Smooth muscle cell (in vitro differentiated cells): ENCODE data around the gene XBP1. TPM values are rescaled to one million over a fixed set of nuclear protein-coding genes. Genes with fewer than 3 reads are reported as not detected.

Experiments
- DNase-seq: peaks from one replicate; lab custom pipeline; 2025; ENCODE audit not compliant: unreplicated experiment; lab: John Stamatoyannopoulos, UW
- H2AFZ ChIP-seq: fragments of 200-600 bp; sonication (generic); 2 replicates; pipeline ENCODE4 v1.6.0; 2016; ENCODE audit warnings: antibody characterized with exemption, low read depth, mild to moderate bottlenecking
- H3F3A ChIP-seq: fragments of 200-600 bp; sonication (generic); 2 replicates; pipeline ENCODE4 v1.6.0; 2017; ENCODE audit warnings: antibody characterized with exemption, low read depth
- H3K27ac ChIP-seq: fragments of 200-600 bp; sonication (generic); 2 replicates; pipeline ENCODE4 v1.5.1; 2016; ENCODE audit warnings: low read depth, mild to moderate bottlenecking
- H3K27me3 ChIP-seq: fragments of 200-600 bp; sonication (generic); 2 replicates; pipeline ENCODE4 v1.6.1; 2016; ENCODE audit warnings: low read depth, mild to moderate bottlenecking
- H3K36me3 ChIP-seq: fragments of 200-600 bp; sonication (generic); 2 replicates; pipeline ENCODE4 v1.5.1; 2016; ENCODE audit warnings: low read depth
- H3K4me1 ChIP-seq: fragments of 200-600 bp; sonication (generic); 2 replicates; pipeline ENCODE4 v1.5.1; 2016; ENCODE audit warnings: low read depth
- H3K4me2 ChIP-seq: fragments of 200-600 bp; sonication (generic); 2 replicates; pipeline ENCODE4 v1.6.0; 2016; ENCODE audit warnings: mild to moderate bottlenecking
- H3K4me3 ChIP-seq: fragments of 200-600 bp; sonication (generic); 2 replicates; pipeline ENCODE4 v1.5.1; 2016; ENCODE audit warnings: mild to moderate bottlenecking
- H3K79me2 ChIP-seq: fragments of 200-600 bp; sonication (generic); 2 replicates; pipeline ENCODE4 v1.6.0; 2016; ENCODE audit warnings: low read depth, mild to moderate bottlenecking
- H3K9ac ChIP-seq: fragments of 200-600 bp; sonication (generic); 2 replicates; pipeline ENCODE4 v1.6.0; 2016; ENCODE audit warnings: low read depth
- H3K9me3 ChIP-seq: fragments of 200-600 bp; sonication (generic); replicated peaks from 2 replicates; pipeline ENCODE4 v1.5.1; 2016; ENCODE audit warnings: low read depth
- H4K20me1 ChIP-seq: fragments of 200-600 bp; sonication (generic); 2 replicates; pipeline ENCODE4 v1.6.0; 2016; ENCODE audit warnings: low read depth
- CTCF ChIP-seq: fragments of 200-600 bp; sonication (generic); IDR thresholded peaks from 2 replicates; pipeline ENCODE4 v1.5.1; 2017; ENCODE audit warnings: borderline replicate concordance, mild to moderate bottlenecking, antibody characterized with exemption; ENCODE audit not compliant: insufficient read depth, poor library complexity, severe bottlenecking
- WGBS: methylation state at CpG from one replicate; pipeline ENCODE4 v1.1.7; 2016; ENCODE audit warnings: low lambda C conversion rate; 5-methylcytosine and 5-hydroxymethylcytosine counted together
- polyA plus RNA-seq: library from polyadenylated mRNA; unstranded; fragments of >200 nt; fragmentation: Nextera tagmentation; extraction: Ambion mirVana; gene quantifications from 2 replicates; pipeline ENCODE4 v1.2.1, GENCODE V29; 2016
- total RNA-seq: library from RNA; depleted of rRNA; stranded (reverse); fragments of >200 nt; gene quantifications from 2 replicates; pipeline ENCODE4 v1.2.3, GENCODE V29; 2014

The XBP1 gene
- total and polyA plus RNA-seq, 2 experiments from 2014 or later, result 375 to 381 TPM

- 93% methylated on average over 7 of the region's 7 CpGs for WGBS
- H3K4me1 ChIP-seq, result peaks cover 12% of the 10 kb centered on the region
- no peaks in the 10 kb centered on the region for H3K9me3 ChIP-seq
- no peak overlapping the region for H3K4me2 ChIP-seq
- no peak overlapping the region for H3K9ac ChIP-seq
- no peak overlapping the region for H3K4me3 ChIP-seq
- peaks cover 9% of the 10 kb centered on the region for H3F3A ChIP-seq
- no peak overlapping the region for H2AFZ ChIP-seq
- DNase-seq, result no peak
- H3K27ac ChIP-seq, result no peak overlapping the region
- no peaks in the 10 kb centered on the region for H3K36me3 ChIP-seq
- H4K20me1 ChIP-seq, result peaks cover 15% of the 10 kb centered on the region
- TF ChIP-seq CTCF, result no peak
- H3K79me2 ChIP-seq, result peaks cover 47% of the 10 kb centered on the region
- no peaks in the 10 kb centered on the region for H3K27me3 ChIP-seq
Observed at GRCh38 chr22:28802595-28803123, 2.3 kb upstream of the XBP1 start.

- Histone ChIP-seq H3K27ac (no peak overlapping the region), H3K79me2 (peaks cover 53% of the 10 kb centered on the region), H3K36me3 (peaks cover 3% of the 10 kb centered on the region), H3F3A (peaks cover 15% of the 10 kb centered on the region), H2AFZ (no peak overlapping the region), H3K4me3 (peak overlapping the region; percentile 97), H4K20me1 (peaks cover 21% of the 10 kb centered on the region), H3K9ac (no peak overlapping the region), H3K4me2 (peak overlapping the region; percentile 95), H3K27me3 (no peaks in the 10 kb centered on the region), H3K4me1 (peaks cover 12% of the 10 kb centered on the region), H3K9me3 (no peaks in the 10 kb centered on the region)
- WGBS, result 76% methylated on average over 14 of the region's 14 CpGs
- no peak for DNase-seq
- no peak for TF ChIP-seq CTCF
Observed at GRCh38 chr22:28801845-28802594, 1.7 kb upstream of the XBP1 start.

- Histone ChIP-seq H2AFZ (no peak overlapping the region), H3K27me3 (no peaks in the 10 kb centered on the region), H3K9me3 (no peaks in the 10 kb centered on the region), H3K4me3 (peak overlapping the region; percentile 97), H3K4me1 (peaks cover 12% of the 10 kb centered on the region), H3F3A (peaks cover 38% of the 10 kb centered on the region), H4K20me1 (peaks cover 44% of the 10 kb centered on the region), H3K36me3 (peaks cover 18% of the 10 kb centered on the region), H3K79me2 (peaks cover 63% of the 10 kb centered on the region), H3K4me2 (peak overlapping the region; percentile 88), H3K27ac (peak overlapping the region; percentile 99), H3K9ac (peak overlapping the region; percentile 100)
- TF ChIP-seq CTCF, result no peak
- WGBS, result under 1% methylated on average over 29 of the region's 31 CpGs
- DNase-seq, result peak; percentile 67
Observed at GRCh38 chr22:28799606-28800307, 612 bp downstream of the XBP1 start.
